ENCODE results near the gene STXBP4. TPM values are rescaled to one million over a fixed set of nuclear protein-coding genes. Genes with fewer than 3 reads are reported as not detected.

The STXBP4 gene
- total RNA-seq, 1 experiment from 2014 or later: 19.5 TPM

- DNase-seq (ENCODE audit: low read depth): no peak
Observed at GRCh38 chr17:55171634-55172328, 203.2 kb downstream of the STXBP4 start.

GRCh38 chr17:55172612-55173011, 204.0 kb downstream of the STXBP4 start:
- DNase-seq (ENCODE audit: low read depth): no peak

- no peak for DNase-seq (ENCODE audit: low read depth)
Observed at GRCh38 chr17:55174133-55174532, 205.6 kb downstream of the STXBP4 start.

- DNase-seq (ENCODE audit: low read depth): no peak
Observed at GRCh38 chr17:55175788-55176427, 207.3 kb downstream of the STXBP4 start.

- peak; percentile 9 for DNase-seq (ENCODE audit: low read depth)
Observed at GRCh38 chr17:55177159-55177854, 208.7 kb downstream of the STXBP4 start.

- DNase-seq (ENCODE audit: low read depth): no peak
Observed at GRCh38 chr17:55177855-55178217, 209.3 kb downstream of the STXBP4 start.

- no peak for DNase-seq (ENCODE audit: low read depth)
Observed at GRCh38 chr17:55186937-55187770, 218.6 kb downstream of the STXBP4 start.

GRCh38 chr17:55190748-55191147, 222.2 kb downstream of the STXBP4 start:
- no peak for DNase-seq (ENCODE audit: low read depth)

GRCh38 chr17:55198690-55199370, 230.3 kb downstream of the STXBP4 start:
- no peak for DNase-seq (ENCODE audit: low read depth)

GRCh38 chr17:55200904-55201303, 232.3 kb downstream of the STXBP4 start:
- no peak for DNase-seq (ENCODE audit: low read depth)

GRCh38 chr17:55201308-55201932, 232.9 kb downstream of the STXBP4 start:
- no peak for DNase-seq (ENCODE audit: low read depth)

- no peak for DNase-seq (ENCODE audit: low read depth)
Observed at GRCh38 chr17:55202896-55203295, 234.3 kb downstream of the STXBP4 start.

GRCh38 chr17:55208078-55208812, 239.7 kb downstream of the STXBP4 start:
- no peak for DNase-seq (ENCODE audit: low read depth)

- no peak for DNase-seq (ENCODE audit: low read depth)
Observed at GRCh38 chr17:55210292-55210691, 241.7 kb downstream of the STXBP4 start.

GRCh38 chr17:55212880-55213279, 244.3 kb downstream of the STXBP4 start:
- no peak for DNase-seq (ENCODE audit: low read depth)

- DNase-seq (ENCODE audit: low read depth): no peak
Observed at GRCh38 chr17:55215711-55216110, 247.1 kb downstream of the STXBP4 start.

- no peak for DNase-seq (ENCODE audit: low read depth)
Observed at GRCh38 chr17:55216888-55217287, 248.3 kb downstream of the STXBP4 start.

- no peak for DNase-seq (ENCODE audit: low read depth)
Observed at GRCh38 chr17:55219459-55219858, 250.9 kb downstream of the STXBP4 start.

GRCh38 chr17:55219934-55220333, 251.4 kb downstream of the STXBP4 start:
- no peak for DNase-seq (ENCODE audit: low read depth)
